Measurements from ENCODE around the gene SNX32. TPM values are rescaled to one million over a fixed set of nuclear protein-coding genes. Genes with fewer than 3 reads are reported as not detected.
"Not testable (repeated sequence)": the region's sequence is repeated elsewhere in the genome, so short reads cannot be mapped to it uniquely, and the experiment has no call there.

The SNX32 gene
- polyA plus RNA-seq, 1 donor: 1.6 TPM

- DNase-seq: no peak
Measured at GRCh38 chr11:65887723-65888162, 54.0 kb downstream of the SNX32 start.

DNA sequence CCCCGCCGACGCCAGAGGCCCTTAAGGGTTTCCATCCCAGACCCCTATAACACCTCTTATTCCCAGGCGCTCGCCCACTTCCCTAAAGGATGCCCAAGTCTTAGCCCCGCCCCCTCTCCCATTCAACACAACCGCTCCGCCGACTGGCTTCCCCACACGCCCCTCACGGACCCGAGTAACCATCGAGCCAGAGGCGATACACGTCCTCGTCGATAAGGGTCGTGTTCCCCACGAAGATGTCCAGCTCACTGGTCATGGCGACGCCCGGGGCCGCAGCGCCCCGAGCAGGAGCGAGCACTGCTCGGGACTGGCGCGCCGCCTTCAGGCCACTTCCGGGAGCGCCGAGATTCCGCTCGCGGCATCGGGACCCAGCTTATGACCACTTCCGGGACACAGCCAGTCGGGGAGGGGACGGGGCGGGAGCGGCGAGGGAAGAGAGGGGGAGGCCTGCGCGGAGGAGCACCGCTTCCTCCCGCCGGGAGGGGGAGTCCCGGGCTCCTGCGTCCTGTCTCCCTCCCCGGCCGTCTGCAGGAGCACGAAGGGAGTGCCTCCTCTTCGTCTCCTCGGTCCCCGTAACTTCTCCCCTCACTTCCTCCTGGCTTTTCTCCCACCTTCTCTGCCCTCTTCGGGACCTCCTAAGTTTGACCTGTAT lies 54.5 kb downstream of the SNX32 start, which contains the start of gene FIBP:
TSS of gene FIBP (minus strand) at position 309 of the 652 bp plus-strand sequence. CDS start at position 256, 53 bp downstream.
- DNase-seq: peak; percentile 99

DNA sequence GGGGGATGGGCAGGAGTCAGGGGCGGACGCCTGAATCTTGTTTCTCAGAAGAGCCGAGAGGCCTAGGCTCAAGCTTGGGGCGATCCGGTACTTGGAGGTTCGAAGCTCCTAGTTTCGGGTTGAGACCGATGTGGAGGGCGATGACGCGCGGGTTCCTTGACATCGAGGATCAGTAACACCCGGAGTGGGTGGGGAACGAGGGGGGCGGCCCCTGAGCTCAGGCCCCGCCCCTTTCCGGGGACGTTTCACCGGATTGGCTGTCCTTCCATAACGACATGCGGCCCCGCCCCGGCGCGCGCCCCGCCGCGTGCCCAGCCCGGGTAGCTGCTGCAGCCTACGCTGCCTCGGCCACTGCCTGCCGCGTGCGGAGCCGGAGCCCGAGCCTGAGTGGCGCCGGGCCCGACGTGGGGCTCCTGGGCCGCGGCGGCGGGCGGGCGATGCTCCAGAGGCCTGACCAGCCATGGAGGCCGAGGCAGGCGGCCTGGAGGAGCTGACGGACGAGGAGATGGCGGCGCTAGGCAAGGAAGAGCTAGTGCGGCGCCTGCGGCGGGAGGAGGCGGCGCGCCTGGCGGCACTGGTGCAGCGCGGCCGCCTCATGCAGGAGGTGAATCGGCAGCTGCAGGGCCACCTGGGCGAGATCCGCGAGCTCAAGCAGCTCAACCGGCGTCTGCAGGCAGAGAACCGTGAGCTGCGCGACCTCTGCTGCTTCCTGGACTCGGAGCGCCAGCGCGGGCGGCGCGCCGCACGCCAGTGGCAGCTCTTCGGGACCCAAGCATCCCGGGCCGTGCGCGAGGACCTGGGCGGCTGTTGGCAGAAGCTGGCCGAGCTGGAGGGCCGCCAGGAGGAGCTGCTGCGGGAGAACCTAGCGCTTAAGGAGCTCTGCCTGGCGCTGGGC lies 56.8 kb downstream of the SNX32 start, which contains the start of gene CCDC85B:
TSS of gene CCDC85B (plus strand) at position 350 of the 895 bp plus-strand sequence. CDS start at position 461, 111 bp downstream.
- peak; percentile 98 for DNase-seq

GRCh38 chr11:65891219-65892136 lies 57.7 kb downstream of the SNX32 start:
- no peak for DNase-seq

DNA sequence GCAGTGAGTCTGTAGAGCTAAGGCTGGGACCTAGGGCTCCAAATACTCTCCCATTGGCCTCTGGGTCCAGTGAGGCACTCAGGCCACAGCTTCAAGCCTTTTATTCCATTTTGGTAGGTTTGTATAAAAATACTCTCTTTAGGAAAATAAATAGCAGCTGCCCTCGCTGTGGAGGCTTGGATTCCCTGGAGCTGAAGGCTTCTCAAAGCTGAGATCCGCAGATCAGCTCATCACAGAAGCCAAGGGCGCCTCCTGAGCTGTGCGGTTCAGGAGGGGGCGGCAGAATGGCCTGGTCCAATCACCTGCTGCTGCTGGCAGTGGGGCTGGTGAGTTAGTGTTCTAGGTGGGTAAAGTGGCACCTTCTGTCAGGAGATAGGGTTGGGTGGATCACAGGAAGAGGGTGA lies 58.4 kb downstream of the SNX32 start:
- DNase-seq: not testable (repeated sequence)

- no peak for DNase-seq
Measured at GRCh38 chr11:65892661-65893317, 59.0 kb downstream of the SNX32 start.

DNA sequence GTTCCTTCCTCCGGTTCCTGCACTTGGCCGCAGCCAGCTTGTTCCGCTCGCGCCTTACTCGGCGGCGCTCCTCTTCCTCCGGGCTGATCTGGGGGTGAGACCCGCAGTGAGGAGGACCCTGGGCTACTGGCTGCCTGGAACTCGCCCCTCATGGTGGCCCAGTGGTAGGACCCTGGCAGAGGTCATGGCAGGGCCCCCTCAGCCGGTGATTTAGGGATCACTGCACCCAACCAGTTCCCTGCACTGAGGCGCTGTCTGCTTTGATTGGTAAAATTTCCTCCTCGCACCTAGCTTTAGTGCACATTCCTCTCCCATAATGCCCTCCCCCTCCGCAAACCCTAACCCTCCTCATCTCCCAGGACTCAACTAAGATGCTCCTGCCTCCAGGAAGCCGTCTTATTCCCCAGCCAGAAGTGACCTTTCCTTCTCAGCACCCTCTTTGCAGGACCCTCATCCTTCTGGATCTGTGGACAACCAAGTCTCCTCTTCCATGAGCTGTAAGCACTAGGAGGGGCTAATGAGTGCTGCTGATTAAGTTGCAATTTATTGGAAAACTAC lies 60.4 kb downstream of the SNX32 start:
- DNase-seq: no peak

- DNase-seq: no peak
Measured at GRCh38 chr11:65895482-65895981, 61.8 kb downstream of the SNX32 start.

- no peak for DNase-seq
Measured at GRCh38 chr11:65896034-65896999, 62.6 kb downstream of the SNX32 start.

GRCh38 chr11:65897020-65897471 lies 63.3 kb downstream of the SNX32 start:
- no peak for DNase-seq

- no peak for DNase-seq
Measured at GRCh38 chr11:65898656-65899355, 65.0 kb downstream of the SNX32 start.

- no peak for DNase-seq
Measured at GRCh38 chr11:65899356-65900124, 65.8 kb downstream of the SNX32 start.

DNA sequence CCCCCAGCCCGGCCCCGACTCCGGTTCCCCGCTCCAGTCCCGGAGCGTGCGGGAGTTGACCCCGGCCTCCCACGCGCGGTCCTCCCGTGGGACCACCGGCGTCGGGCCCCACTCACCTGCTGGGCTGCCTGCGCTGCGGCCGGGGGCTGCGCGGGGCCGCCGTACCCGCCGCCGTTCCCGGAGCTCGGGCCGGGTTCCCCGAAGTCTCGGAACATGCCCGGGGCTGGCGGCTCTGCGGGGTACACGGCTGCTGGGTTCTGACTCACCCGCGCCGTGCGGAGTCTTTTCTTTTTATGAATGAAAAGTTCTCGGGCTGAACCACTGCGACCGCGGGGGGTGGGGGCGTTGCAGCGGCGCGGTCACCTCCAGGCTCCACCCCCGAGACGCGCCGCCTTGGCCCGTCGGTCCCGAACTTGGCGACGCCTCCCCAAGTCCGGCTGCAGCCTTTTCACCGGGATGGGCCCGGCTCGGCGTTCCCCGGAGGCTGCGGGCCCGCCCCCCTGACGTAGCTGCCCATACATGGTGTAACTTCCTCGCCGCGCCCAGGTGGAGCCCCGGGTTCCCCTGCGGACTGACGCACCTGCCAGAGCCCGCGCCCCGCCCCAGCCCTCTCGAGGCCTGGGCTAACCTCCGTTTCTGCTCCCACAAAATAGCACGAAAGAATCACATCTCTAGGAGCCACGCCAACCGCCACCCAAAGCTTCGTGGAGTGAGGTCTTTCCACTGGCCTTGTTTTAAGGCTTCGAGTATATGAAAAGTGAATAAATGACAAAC lies 66.5 kb downstream of the SNX32 start, which contains the start of gene FOSL1:
TSS of gene FOSL1 (minus strand) at position 264 of the 774 bp plus-strand sequence. CDS start at position 215, 49 bp downstream.
- peak; percentile 55 for DNase-seq

GRCh38 chr11:65900899-65901180 lies 67.1 kb downstream of the SNX32 start:
- DNase-seq: no peak

DNA sequence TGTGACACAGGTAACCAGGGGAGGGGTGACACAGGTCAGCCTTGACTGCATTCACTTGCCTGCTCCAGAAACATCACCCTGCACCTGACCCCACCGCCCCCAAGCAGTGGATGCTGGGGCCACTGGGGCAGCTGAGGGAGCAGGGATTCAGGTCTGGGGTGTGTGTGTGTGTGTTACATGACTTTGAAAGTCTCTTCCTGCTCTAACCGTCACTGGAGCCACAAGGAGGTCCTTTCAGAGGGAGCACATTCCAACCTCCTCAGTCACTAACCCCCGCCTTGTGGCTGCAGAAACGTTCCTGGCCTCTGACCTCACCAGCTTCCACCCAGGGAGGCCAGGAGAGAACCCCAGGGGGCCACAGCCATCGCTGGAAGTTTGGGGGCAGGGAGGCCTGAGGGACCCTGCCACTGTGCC lies 69.3 kb downstream of the SNX32 start:
- DNase-seq: no peak

All from hindlimb muscle (tissue), 1 donor.